Iris pigment epithelial cell (primary cell): Measurements from ENCODE around the gene NR4A2.
A peak's percentile ranks its signal among the peaks of the same experiment; 100 is the strongest.

Source experiments
- DNase-seq: peaks from one replicate; pipeline ENCODE4 v3.0.0-alpha.2; 2011; ENCODE audit warnings: low read depth

The NR4A2 gene

GRCh38 chr2:156340377-156340776 lies 7.9 kb upstream of the NR4A2 start:
- DNase-seq, result no peak

DNA sequence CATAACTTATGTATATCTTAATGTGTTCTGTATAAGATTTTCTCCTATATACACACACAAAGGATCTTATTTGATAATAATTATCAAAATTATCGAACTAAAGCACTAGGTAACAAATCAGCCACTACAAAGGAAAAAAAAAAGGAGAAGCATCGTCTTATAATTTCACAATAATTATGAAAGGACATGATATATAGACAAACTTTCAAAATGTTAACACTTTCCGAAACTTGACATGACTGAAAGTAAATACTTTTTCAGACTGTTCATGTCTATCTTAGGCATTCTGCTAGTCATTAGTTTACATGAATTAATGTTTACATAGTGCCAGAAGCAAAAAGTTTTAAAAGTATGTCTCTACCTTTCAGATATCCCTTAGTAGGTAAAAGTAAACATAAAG lies 7.3 kb upstream of the NR4A2 start:
- no peak for DNase-seq

DNA sequence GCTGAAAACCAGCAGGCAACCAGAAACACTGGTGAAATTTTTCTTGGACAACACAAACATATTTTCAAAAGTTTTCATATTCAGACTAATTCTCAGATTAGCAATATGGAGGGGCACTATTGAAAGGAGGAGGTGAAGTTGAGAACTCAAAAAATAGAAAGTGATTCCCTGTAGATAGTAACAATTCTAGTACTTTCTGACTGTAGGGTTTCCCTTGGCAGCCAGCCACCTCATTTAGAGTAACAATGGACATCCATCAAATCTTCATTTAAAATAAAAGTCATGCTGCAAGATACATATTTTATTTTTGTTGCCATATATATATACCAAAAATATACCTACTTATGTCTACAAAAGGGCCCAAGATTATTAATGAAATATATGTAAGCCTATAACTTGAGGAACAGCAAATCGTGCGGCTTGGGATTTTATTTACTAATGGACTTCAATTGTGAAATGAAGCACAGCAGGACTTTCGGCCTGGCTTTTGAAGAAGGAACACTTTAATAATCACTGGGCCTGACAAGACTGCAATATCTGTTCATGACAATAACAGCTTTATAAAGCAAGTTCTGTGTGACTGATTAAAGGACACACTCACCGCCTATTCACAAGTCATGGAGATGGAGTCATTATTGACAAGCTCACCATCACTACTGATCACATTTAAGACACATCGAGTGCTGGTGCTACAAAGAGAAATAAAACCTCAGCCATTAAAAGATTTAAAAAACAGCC lies 6.8 kb upstream of the NR4A2 start:
- DNase-seq, result no peak

DNA sequence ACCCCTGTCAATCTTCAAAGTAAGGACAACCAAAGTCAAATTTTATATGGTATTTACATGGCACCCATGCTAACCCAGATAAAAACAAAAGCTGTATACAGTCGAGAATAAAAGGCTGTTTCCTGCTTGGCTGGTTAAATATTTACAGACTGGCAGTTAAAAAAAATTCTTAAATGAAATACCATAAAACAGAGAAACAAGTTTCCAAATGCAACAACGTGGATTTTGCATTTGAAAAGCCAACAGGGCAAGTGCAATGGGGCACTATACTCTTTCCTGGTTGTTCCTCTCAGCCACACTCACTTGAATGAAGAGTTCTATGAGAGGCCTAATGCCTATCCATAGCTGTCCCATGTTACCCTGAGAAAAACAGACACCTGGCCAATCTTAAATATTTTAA lies 6.1 kb upstream of the NR4A2 start:
- DNase-seq, result no peak

DNA sequence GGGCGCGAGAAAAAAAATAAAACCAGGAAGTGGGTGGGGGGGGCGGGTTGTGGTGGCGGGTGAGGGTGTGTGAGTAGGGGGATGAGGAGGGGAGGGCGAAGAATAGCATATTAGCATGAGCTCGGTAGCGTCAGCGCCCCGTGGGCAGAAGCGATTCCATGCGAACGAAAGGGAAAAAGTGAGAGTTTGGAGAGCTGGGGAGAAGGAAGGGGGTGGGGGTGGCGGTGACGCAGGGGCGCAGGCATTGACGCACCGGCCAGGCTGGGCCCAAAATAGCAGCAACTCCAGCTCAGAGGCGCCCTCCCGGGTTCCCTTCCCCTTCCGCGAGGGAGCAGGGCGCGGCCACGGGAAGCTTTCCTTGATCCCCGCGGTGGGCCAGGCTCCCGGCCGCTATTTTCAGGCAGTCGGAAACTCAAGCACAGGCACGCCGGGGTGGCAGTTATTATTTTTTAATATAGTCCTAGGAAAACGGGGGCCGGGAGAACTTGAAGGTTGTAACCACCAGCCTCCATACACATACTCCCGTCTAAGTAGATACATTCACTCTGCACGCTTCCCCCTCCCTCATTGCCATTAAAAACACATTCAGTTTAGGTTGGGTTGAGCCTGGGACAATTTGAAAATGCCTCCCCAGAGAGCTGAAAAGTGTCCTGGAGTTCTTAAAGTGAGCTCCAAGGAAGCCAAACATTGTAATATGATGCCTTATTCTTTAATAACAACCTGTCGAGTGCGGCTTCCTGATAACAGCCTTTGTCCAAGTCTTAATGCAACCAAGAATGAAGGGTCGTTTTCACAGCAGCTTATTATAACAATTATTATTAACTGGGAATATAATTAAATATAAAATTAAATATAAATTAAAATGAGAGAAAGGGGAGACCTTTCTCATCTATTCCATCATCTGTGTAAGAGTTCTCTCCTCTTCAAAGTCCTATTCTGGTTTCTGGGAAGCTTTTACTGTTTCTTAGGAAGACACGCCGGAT lies 2.3 kb upstream of the NR4A2 start:
- peak; percentile 91 for DNase-seq

DNA sequence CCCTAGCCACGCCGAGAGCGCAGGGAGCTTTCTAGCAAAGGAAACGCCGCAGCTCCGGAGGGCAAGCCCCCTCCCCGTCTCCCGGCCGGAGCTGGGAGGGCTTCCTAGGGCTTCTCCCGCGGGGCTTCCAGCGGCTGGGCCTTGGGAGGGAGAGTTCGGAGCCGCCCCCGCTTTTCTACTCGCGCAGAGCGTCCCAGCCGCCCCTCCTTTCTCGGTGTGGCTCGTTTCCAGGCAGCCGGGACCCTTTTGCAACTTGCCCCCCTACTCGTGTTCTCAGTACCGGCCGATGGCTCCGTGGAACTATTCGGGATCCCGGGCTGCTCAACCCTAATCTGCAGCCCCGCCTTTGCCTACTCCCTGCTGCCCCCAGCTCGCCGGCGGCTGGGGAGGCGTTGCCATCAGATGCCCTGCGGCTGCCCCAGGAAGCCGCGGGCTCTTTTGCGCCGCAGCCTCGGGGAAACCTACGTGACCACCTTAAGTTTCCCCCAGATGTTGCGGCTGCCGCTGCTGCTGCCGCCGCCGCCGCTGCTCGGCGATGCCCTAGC lies 1.5 kb upstream of the NR4A2 start:
- DNase-seq, result peak; percentile 50

GRCh38 chr2:156333274-156333950 lies 891 bp upstream of the NR4A2 start:
- no peak for DNase-seq

DNA sequence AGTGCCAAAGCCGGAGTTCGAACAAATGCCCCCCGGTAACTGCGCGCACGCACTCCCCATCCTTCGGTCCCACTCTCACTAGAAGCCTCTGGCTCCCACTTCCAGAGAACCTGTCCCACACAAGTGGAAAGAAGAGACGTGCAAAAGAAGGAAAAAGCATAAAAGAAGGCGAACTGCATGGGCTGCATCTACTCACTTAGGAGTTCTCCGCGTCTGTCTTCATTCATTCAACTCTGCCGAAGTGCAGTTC lies 312 bp downstream of the NR4A2 start:
- no peak for DNase-seq

DNA sequence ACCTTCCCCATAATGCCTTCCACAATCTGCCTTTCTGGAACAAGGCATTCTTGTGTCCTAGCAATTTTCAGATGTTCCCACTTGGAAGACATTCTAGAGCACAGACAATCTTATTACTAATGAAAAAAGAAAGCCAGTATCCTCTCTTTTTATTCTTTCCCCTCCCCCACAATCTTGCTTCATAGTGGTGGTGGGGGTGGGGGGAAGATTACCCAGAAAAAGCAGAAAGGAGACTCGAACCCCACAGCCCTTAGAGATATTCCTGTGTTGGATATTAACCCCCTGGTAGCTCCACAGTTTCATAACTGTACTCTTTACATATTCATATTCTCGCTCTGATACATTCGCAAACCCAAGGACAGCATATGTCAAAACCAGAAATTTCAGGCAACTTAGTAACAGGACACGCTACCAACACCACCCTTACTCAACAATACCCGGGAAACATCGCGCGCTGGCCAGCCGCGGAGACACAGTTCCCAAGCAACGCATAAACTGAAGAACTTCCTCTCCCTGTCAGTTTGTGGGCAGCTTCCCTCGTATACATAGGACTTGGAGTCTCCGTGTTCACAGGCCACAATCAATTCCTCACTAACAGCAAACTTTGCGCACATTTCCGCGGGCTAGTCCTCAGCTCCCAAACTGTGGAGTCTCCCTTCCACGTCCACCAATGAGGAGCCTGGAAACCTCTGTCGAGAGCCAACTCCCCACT lies 793 bp downstream of the NR4A2 start:
- peak; percentile 91 for DNase-seq

GRCh38 chr2:156329927-156330726 lies 2.4 kb downstream of the NR4A2 start:
- no peak for DNase-seq

DNA sequence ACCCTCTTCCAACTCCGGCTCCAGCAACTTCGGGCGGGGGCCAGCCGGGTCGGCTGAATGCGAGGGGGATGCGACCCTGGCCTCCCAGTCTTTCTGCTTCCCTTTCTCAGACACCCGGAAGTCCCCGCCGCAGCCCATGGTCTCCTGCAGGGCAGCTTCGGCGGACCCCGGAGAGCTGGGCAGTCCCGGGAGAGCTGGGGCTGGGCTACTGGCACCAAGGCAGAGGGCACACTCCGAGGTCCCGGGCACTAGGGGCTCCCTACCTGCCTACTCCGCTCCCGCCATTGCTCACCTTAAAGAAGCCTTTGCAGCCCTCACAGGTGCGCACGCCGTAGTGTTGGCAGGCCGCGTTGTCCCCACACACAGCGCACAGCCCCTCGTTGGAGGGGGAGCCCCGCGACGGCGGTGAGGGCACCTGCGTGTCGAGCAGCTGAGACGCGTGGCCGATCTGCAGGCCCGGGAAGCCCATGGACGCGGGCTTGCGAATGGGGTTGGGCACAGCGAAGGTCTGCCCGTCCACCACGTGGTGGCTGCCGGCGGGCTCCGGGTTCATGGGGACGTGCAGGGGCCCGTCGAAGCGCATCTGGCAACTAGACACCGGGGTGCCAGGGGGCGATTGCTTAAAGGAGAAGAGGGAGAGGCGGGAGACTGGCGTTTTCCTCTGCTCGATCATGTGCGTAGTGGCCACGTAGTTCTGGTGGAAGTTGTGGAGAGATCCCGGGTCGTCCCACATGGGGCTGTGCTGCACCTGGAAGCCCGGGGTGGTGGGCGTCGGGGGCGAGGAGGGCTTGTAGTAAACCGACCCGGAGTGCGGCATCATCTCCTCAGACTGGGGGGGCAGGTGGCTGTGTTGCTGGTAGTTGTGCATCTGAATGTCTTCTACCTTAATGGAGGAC lies 3.2 kb downstream of the NR4A2 start:
- no peak for DNase-seq

DNA sequence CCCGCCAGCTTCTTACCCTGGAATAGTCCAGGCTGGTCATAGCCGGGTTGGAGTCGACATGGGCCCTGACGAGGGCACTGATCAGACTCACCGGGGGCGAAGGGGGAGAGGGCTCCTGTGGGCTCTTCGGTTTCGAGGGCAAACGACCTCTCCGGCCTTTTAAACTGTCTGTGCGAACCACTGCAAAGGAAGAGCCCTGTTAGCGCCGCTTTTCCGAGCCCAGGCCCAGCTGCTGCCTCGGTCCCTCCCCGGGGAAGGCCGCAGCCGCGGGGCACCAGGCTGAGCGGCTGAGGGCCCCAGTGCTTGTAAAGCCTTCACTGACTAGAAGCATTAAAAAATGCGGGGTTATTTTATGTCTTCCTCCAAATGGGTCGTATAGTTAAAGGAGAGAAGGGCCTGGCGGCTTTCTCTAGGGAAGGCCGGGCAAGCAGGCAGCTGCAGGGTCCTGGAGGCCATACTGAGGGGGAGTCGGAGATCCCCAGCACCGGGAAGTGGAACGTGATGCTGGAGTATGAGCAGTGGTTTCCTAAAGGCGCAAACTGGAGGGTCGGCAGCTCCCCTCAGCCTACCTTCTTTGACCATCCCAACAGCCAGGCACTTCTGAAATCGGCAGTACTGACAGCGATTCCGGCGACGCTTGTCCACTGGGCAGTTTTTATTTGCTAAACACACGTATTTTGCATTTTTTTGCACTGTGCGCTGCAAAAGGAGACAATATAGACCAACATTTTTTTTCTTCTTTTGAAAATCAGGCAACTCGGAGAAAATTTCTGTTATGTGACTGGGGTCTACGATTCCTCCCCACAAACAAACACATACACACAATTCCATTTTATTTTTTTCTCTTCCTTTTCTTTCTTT lies 4.5 kb downstream of the NR4A2 start:
- DNase-seq, result no peak

- DNase-seq, result no peak
These were observed 5.9 kb downstream of the NR4A2 start for GRCh38 chr2:156326526-156327095.

GRCh38 chr2:156325688-156326525 lies 6.6 kb downstream of the NR4A2 start:
- no peak for DNase-seq

GRCh38 chr2:156323754-156324153 lies 8.8 kb downstream of the NR4A2 start:
- no peak for DNase-seq

DNA sequence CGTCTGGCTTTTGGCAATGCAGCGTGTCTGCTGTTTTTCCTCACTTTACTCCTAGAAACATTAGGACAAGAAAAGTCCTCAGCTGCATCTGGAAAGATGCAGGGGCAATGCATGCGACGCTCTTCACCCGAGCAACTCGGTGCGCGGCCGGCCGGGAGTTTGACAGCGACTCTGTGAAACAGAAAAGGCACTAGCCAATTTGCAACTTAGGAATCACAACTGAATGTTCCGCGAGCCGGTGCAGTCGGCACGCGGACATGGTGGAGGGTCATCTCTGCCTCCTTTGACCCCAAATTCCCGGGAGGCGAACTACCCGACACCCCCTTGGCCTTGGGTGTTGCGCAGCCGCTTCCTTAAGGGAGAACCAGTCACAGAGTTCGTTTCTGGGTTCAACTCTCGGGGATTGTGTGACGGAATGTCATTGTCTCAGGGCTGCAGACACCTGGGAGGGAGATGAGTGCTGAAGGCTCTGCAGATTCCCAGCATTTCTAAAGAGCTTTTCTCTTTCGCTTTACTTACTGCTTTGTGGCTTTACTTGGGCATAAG lies 9.8 kb downstream of the NR4A2 start:
- DNase-seq, result no peak

DNA sequence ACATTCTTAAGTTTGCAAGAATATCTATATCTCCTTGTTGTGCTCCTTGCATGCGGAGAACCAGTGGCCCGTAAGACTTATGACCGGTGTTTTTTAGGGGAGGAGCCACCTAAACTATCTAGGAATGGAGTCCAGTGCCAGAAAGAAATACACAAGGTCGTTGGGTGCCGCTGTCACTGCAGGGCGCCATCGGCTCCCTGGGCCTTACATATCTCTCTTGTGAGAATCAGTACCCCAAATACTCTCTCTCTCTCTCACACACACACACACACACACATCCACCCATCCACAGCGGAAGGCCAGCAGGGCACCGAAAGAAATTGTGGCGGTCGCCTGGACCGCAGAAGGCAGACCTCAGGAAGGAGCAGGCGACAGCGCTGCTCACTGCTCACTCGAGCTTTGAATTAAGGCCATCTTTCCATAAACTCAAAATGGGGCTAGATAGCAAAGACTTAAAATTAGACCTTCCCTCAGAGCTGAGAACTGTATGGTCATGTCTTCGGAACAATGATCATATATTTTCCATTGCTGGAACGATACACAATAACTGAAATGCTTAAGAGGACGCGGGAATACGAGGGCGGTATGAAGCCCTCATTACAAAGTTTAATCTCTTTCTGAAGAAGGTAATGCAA lies 10.4 kb downstream of the NR4A2 start:
- DNase-seq, result no peak
